HG03565 (cell line): ENCODE measurements around the gene PSMB3.
"Not testable (repeated sequence)": the region's sequence is repeated elsewhere in the genome, so short reads cannot be mapped to it uniquely, and the experiment has no call there.

Experiments used
- ATAC-seq: cut with Tn5 transposase; IDR thresholded peaks from one replicate; pipeline ENCODE4 v1.9.1; 2021; ENCODE audit warnings: mild to moderate bottlenecking, moderate library complexity; ENCODE audit not compliant: unreplicated experiment

Gene PSMB3

GRCh38 chr17:38715216-38715943 is 37.2 kb upstream of the PSMB3 start:
- no peak for ATAC-seq

- no peak for ATAC-seq
Observed at GRCh38 chr17:38716368-38717005, 36.1 kb upstream of the PSMB3 start.

GRCh38 chr17:38717139-38717745 is 35.3 kb upstream of the PSMB3 start:
- ATAC-seq, result no peak

GRCh38 chr17:38719289-38719942 is 33.1 kb upstream of the PSMB3 start:
- ATAC-seq, result no peak

- no peak for ATAC-seq
Observed at GRCh38 chr17:38719943-38720641, 32.4 kb upstream of the PSMB3 start.

GRCh38 chr17:38720941-38721340 is 31.6 kb upstream of the PSMB3 start:
- no peak for ATAC-seq

GRCh38 chr17:38721802-38722201 is 30.7 kb upstream of the PSMB3 start:
- ATAC-seq, result no peak

- no peak for ATAC-seq
Observed at GRCh38 chr17:38724337-38724988, 28.1 kb upstream of the PSMB3 start.

GRCh38 chr17:38725066-38725465 is 27.5 kb upstream of the PSMB3 start:
- no peak for ATAC-seq

- ATAC-seq, result not testable (repeated sequence)
Observed at GRCh38 chr17:38726145-38726544, 26.4 kb upstream of the PSMB3 start.

GRCh38 chr17:38727736-38728135 is 24.8 kb upstream of the PSMB3 start:
- ATAC-seq, result no peak

GRCh38 chr17:38728290-38728831 is 24.2 kb upstream of the PSMB3 start:
- no peak for ATAC-seq

GRCh38 chr17:38729368-38729885 is 23.1 kb upstream of the PSMB3 start:
- no peak for ATAC-seq

- ATAC-seq, result peak; percentile 51
Observed at GRCh38 chr17:38729886-38730525, 22.5 kb upstream of the PSMB3 start, which contains the start of gene CISD3. TSS of gene CISD3 (plus strand) at chr17:38730341. CDS start at chr17:38730359, 18 bp downstream.

- no peak for ATAC-seq
Observed at GRCh38 chr17:38730526-38731379, 21.8 kb upstream of the PSMB3 start.

GRCh38 chr17:38731526-38732294 is 20.8 kb upstream of the PSMB3 start:
- ATAC-seq, result no peak

- ATAC-seq, result no peak
Observed at GRCh38 chr17:38732376-38733281, 19.9 kb upstream of the PSMB3 start.
